DOHH2 (cell line): ENCODE data around the gene IP6K1.

Experiments
- EZH2phosphoT487 ChIP-seq: fragments of 200-600 bp; sonication (generic); IDR thresholded peaks from 2 replicates; pipeline ENCODE4 v1.6.1; 2017; ENCODE audit warnings: borderline replicate concordance, mild to moderate bottlenecking, antibody characterized with exemption, low read length, moderate library complexity, mixed read lengths
- TF ChIP-seq, protein P1 (sequence below): fragments of 200-600 bp; sonication (generic); IDR thresholded peaks from one replicate; pipeline ENCODE4 v1.5.1; 2014; ENCODE audit warnings: antibody characterized with exemption, mild to moderate bottlenecking, low read depth, low read length; ENCODE audit not compliant: poor library complexity, severe bottlenecking

DNA sequence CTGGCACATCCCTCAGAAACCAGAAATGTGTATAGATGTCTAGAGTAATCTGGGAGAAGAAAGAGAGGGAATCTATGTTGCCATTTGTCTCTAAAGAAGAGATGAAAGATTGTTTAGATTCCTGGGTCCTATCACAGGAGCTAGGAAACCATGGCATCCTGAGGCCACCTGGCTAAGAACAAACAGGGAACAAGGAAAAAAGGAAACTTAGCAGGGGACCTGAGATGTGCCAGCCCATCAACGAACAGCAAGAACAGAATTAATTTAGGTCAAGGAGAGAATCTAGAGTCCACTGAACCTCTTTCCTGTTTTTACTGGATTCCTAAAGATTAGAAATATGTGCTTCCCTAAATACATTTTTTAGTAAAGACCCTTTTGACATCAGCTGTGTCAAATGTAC, 30.3 kb downstream of the IP6K1 start:
- TF ChIP-seq, protein P1, sequence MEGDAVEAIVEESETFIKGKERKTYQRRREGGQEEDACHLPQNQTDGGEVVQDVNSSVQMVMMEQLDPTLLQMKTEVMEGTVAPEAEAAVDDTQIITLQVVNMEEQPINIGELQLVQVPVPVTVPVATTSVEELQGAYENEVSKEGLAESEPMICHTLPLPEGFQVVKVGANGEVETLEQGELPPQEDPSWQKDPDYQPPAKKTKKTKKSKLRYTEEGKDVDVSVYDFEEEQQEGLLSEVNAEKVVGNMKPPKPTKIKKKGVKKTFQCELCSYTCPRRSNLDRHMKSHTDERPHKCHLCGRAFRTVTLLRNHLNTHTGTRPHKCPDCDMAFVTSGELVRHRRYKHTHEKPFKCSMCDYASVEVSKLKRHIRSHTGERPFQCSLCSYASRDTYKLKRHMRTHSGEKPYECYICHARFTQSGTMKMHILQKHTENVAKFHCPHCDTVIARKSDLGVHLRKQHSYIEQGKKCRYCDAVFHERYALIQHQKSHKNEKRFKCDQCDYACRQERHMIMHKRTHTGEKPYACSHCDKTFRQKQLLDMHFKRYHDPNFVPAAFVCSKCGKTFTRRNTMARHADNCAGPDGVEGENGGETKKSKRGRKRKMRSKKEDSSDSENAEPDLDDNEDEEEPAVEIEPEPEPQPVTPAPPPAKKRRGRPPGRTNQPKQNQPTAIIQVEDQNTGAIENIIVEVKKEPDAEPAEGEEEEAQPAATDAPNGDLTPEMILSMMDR: no peak
- no peak for TF ChIP-seq EZH2phosphoT487
